Keratinocyte (primary cell): ENCODE data around the gene FOSB. TPM values are rescaled to one million over a fixed set of nuclear protein-coding genes. Genes with fewer than 3 reads are reported as not detected.

Experiments used
- DNase-seq: peaks from one replicate; pipeline ENCODE4 v3.0.0-alpha.2; 2011; ENCODE audit warnings: low read depth, missing footprints, low spot score
- FAIRE-seq: peaks from 2 replicates; lab custom pipeline; 2011; peaks lifted over from hg19 to GRCh38; lab: Jason Lieb, UNC
- H2AFZ ChIP-seq: 2 replicates; pipeline ENCODE4 v1.6.0; 2012; ENCODE audit warnings: low read length, control low read depth, inconsistent platforms; ENCODE audit not compliant: control insufficient read depth
- H3K27ac ChIP-seq: 2 replicates; pipeline ENCODE4 v1.5.1; 2011; ENCODE audit warnings: low read length; ENCODE audit not compliant: control insufficient read depth, insufficient read depth
- H3K27me3 ChIP-seq: 3 replicates; pipeline ENCODE4 v1.6.0; 2011; ENCODE audit warnings: low read length; ENCODE audit not compliant: control insufficient read depth, insufficient read depth; ENCODE audit errors: extremely low read depth
- H3K36me3 ChIP-seq, 2 experiments: 2 replicates in 1 of 2; 3 replicates in 1 of 2; pipeline ENCODE4 v1.5.1; 2011; ENCODE audit warnings: low read length in 2 of 2, mild to moderate bottlenecking in 1 of 2; ENCODE audit not compliant: control insufficient read depth in 2 of 2, insufficient read depth in 2 of 2; ENCODE audit errors: extremely low read depth in 1 of 2
- H3K4me1 ChIP-seq: 3 replicates; pipeline ENCODE4 v1.5.1; 2011; ENCODE audit warnings: low read length; ENCODE audit not compliant: control insufficient read depth, insufficient read depth; ENCODE audit errors: extremely low read depth
- H3K4me2 ChIP-seq: 3 replicates; pipeline ENCODE4 v1.6.0; 2011; ENCODE audit warnings: low read depth, low read length; ENCODE audit not compliant: control insufficient read depth, insufficient read depth; ENCODE audit errors: extremely low read depth
- H3K4me3 ChIP-seq, 3 experiments: fragments of 200-600 bp in 1 of 3; sonication (generic) in 1 of 3; 2 replicates in 2 of 3; 3 replicates in 1 of 3; pipeline ENCODE4 v1.5.1; 2011 to 2016; ENCODE audit warnings: low read length in 3 of 3, mild to moderate bottlenecking in 3 of 3, control low read depth in 2 of 3, inconsistent platforms in 1 of 3, low read depth in 1 of 3, mixed read lengths in 1 of 3, mixed run types in 1 of 3, moderate library complexity in 1 of 3; ENCODE audit not compliant: control insufficient read depth in 2 of 3, insufficient read depth in 2 of 3; ENCODE audit errors: extremely low read depth in 1 of 3
- H3K79me2 ChIP-seq: 2 replicates; pipeline ENCODE4 v1.6.0; 2012; ENCODE audit warnings: low read length; ENCODE audit not compliant: control insufficient read depth, insufficient read depth
- H3K9ac ChIP-seq: 3 replicates; pipeline ENCODE4 v1.6.0; 2011; ENCODE audit warnings: low read length; ENCODE audit not compliant: control insufficient read depth, insufficient read depth; ENCODE audit errors: extremely low read depth
- H3K9me1 ChIP-seq: 3 replicates; pipeline ENCODE4 v1.6.0; 2011; ENCODE audit warnings: low read length; ENCODE audit not compliant: control insufficient read depth, insufficient read depth; ENCODE audit errors: extremely low read depth
- H3K9me3 ChIP-seq: 2 replicates; pipeline ENCODE4 v1.5.1; 2012; ENCODE audit warnings: low read depth, low read length; ENCODE audit not compliant: control insufficient read depth
- H4K20me1 ChIP-seq: 3 replicates; pipeline ENCODE4 v1.6.0; 2011; ENCODE audit warnings: low read length; ENCODE audit not compliant: control insufficient read depth, insufficient read depth; ENCODE audit errors: extremely low read depth
- EZH2 ChIP-seq: IDR thresholded peaks from one replicate; pipeline ENCODE4 v1.6.1; 2012; ENCODE audit warnings: inconsistent platforms, mild to moderate bottlenecking, low read length, moderate library complexity
- dilution Hi-C: fragments of 300-500 bp; cut with MboI; formaldehyde crosslinking; loops from one replicate; pipeline ENCODE4 v1.7.0; 2020; ENCODE audit warnings: low sequenced_read_pairs; ENCODE audit not compliant: extremely low pct_ligation_motif_present
- polyA plus RNA-seq, 5 experiments: library from polyadenylated mRNA; depleted of rRNA in 3 of 5; stranded (reverse) in 3 of 5; stranded (forward) in 1 of 5; unstranded in 1 of 5; fragments of >200 nt; gene quantifications; 1 replicate in 1 of 5; 2 replicates in 3 of 5; 3 replicates in 1 of 5; pipeline versions ENCODE4 v1.2.1 to v1.2.3, GENCODE V29; 2011 to 2012; ENCODE audit warnings: missing spikeins in 2 of 5, low read depth in 1 of 5, low replicate concordance in 1 of 5
- TF ChIP-seq, protein P1 (sequence below), 3 experiments: IDR thresholded peaks in 1 of 3; conservative IDR thresholded peaks in 1 of 3; optimal IDR thresholded peaks in 1 of 3; 2 replicates in 2 of 3; 3 replicates in 1 of 3; pipeline versions ENCODE3 to v1.5.1; 2011; ENCODE audit warnings: low read length in 3 of 3, mild to moderate bottlenecking in 3 of 3, moderate library complexity in 2 of 3, control low read depth in 1 of 3, inconsistent platforms in 1 of 3; ENCODE audit not compliant: insufficient read depth in 2 of 3; ENCODE audit errors: extremely low read depth in 1 of 3

Gene FOSB
- polyA plus RNA-seq, 1 donor (not counting 4 experiments of a cell fraction or from before 2014, with no cell fraction given), result 4.6 TPM

DNA sequence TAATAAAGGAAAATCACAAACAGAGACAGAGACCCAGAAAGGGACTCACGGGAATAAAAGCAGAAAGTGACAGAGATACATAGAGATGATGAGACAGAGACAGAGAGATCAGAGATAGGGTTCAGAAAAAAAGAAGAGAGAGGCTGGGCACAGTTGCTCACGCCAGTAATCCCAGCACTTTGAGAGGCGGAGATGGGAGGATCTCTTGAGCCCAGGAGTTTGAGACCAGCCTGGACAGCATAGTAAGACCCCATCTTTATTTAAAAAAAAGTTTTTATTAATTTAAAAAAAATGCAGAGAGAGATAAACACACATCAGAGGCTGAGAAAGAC, 19.4 kb upstream of the FOSB start:
- TF ChIP-seq EZH2, result no peak
- TF ChIP-seq, protein P1, sequence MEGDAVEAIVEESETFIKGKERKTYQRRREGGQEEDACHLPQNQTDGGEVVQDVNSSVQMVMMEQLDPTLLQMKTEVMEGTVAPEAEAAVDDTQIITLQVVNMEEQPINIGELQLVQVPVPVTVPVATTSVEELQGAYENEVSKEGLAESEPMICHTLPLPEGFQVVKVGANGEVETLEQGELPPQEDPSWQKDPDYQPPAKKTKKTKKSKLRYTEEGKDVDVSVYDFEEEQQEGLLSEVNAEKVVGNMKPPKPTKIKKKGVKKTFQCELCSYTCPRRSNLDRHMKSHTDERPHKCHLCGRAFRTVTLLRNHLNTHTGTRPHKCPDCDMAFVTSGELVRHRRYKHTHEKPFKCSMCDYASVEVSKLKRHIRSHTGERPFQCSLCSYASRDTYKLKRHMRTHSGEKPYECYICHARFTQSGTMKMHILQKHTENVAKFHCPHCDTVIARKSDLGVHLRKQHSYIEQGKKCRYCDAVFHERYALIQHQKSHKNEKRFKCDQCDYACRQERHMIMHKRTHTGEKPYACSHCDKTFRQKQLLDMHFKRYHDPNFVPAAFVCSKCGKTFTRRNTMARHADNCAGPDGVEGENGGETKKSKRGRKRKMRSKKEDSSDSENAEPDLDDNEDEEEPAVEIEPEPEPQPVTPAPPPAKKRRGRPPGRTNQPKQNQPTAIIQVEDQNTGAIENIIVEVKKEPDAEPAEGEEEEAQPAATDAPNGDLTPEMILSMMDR (optimal IDR thresholded peaks at IDR 0.05 in 1 of 3, IDR thresholded peaks at IDR 0.05 in 1 of 3, conservative IDR thresholded peaks at IDR 0.05 in 1 of 3; ENCODE audit: extremely low read depth in 1 of 3, insufficient read depth in 2 of 3, low read length in 3 of 3), result no peak
- dilution Hi-C loops, result no loop called here
- Histone ChIP-seq H3K4me3 (peak overlapping the region in 2 of 3 experiments; percentile 3 to 29), H3K27me3 (no peaks in the 10 kb centered on the region), H4K20me1 (no peaks in the 10 kb centered on the region), H3K9ac (peak overlapping the region; percentile 78), H3K9me3 (no peaks in the 10 kb centered on the region), H3K4me1 (peaks cover 64% of the 10 kb centered on the region), H3K4me2 (peak overlapping the region; percentile 88), H2AFZ (no peak overlapping the region), H3K27ac (peak overlapping the region; percentile 86), H3K36me3 (no peaks in the 10 kb centered on the region), H3K79me2 (no peaks in the 10 kb centered on the region), H3K9me1 (no peaks in the 10 kb centered on the region)
- FAIRE-seq, result no peak
- DNase-seq, result no peak

DNA sequence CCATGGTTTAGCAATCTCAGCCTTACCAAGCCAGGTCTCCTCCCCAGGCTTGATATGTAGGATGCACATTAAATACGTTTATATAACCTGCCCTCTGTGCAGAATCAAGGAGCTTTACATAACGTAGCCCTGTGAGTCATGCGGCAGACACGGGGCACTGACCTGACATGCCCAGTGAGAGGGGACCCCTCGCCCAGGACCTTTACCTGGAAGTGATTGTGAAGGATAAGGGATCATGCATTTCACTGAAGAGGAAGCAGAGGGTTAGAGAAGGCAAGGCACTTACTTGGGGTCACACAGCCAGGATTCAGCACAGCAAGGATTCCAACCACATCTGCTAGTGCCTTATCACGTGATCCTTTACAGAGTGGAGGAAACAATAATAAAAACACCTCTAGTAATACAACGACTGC, 18.9 kb upstream of the FOSB start:
- no peaks in the 10 kb centered on the region for H3K9me1 ChIP-seq
- H3K9me3 ChIP-seq, result no peaks in the 10 kb centered on the region
- peak overlapping the region; percentile 88 for H3K4me2 ChIP-seq
- no peak overlapping the region for H2AFZ ChIP-seq
- H3K4me3 ChIP-seq, result peak overlapping the region; percentile 9 to 36 (median 29)
- TF ChIP-seq EZH2, result no peak
- TF ChIP-seq, protein P1 (optimal IDR thresholded peaks at IDR 0.05 in 1 of 3, IDR thresholded peaks at IDR 0.05 in 1 of 3, conservative IDR thresholded peaks at IDR 0.05 in 1 of 3; ENCODE audit: extremely low read depth in 1 of 3, insufficient read depth in 2 of 3, low read length in 3 of 3), result no peak
- H3K4me1 ChIP-seq, result peaks cover 66% of the 10 kb centered on the region
- no peaks in the 10 kb centered on the region for H3K79me2 ChIP-seq
- DNase-seq, result peak; percentile 86
- no peaks in the 10 kb centered on the region for H4K20me1 ChIP-seq
- H3K36me3 ChIP-seq, result no peaks in the 10 kb centered on the region
- peak; percentile 91 for FAIRE-seq
- dilution Hi-C loops, result no loop called here
- H3K9ac ChIP-seq, result peak overlapping the region; percentile 78
- H3K27me3 ChIP-seq, result no peaks in the 10 kb centered on the region
- peak overlapping the region; percentile 86 for H3K27ac ChIP-seq
